ENCODE results near the gene ILDR1.

- no peak for TF ChIP-seq ZNF274 (IDR thresholded peaks at IDR 0.05; ENCODE audit: low read depth, low read length)
- TF ChIP-seq SUZ12 (IDR thresholded peaks at IDR 0.05; ENCODE audit: extremely low read depth, insufficient read depth, insufficient read length), result no peak
- TF ChIP-seq YY1 (IDR thresholded peaks at IDR 0.05; ENCODE audit: insufficient read depth, insufficient read length), result no peak
Observed at GRCh38 chr3:121992601-121993560, 29.2 kb downstream of the ILDR1 start.
